ENCODE measurements around the gene RBM22.

Gene RBM22

DNA sequence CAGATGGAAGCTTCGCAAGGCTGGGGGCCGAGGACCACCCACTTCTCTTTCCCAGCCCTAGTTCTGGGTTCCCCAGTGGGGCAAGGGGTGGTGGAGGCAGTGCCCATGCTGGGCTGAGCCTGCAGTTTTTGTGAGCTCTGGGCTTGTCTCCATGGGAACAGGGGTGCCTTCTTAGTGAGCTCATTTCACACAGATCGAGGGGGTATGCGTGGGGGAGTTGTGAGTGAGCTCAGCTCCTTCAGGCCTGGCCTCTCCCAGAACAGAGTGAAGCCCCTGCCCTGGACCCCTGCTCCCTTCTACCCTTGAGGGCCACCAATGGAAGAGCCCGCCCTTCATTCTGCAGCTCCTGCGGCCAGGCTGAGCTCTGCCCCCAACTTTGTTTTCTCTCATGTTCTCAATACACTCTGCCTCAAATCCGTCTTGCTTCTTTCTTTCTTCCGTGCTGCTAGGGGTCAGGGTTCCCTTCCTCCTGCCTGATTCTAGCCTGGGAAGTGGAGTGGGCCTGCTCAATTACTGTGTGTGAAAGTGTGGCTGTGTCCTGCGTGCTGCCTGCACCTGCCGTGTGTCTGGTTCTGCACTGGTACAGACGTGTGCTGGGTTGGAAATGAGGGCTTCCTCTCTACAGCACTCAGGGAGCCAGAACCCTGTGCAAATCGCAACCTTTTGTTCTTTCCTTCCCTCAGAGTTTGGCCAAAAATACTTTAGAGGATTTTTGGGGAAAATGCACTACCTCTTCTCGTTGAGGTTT, 48.8 kb downstream of the RBM22 start:
- DNase-seq (ENCODE audit: low spot score) = no peak

DNA sequence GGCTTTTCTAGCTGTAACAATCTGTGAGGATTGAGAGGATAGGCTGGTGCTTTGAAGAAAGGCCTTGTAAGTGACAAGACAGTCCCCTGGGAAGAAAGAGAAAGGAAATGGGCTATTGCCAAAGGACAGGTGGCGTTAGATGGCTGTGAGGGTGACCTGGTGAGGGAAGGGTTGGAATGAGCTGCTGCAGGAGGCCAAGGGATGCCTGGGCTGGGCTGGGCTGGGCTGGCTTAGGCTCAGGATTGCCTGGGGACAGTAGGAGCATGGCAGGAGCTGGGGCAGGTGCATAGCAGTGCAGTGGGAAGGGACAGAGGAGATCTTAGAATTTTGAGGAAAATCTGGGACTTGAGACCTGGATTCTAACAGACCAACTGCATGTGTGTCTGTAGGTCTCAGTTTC, 49.5 kb downstream of the RBM22 start:
- DNase-seq (ENCODE audit: low spot score) = no peak

- no peak for DNase-seq (ENCODE audit: low spot score)
Measured at GRCh38 chr5:150650021-150651006, 50.5 kb downstream of the RBM22 start.

DNA sequence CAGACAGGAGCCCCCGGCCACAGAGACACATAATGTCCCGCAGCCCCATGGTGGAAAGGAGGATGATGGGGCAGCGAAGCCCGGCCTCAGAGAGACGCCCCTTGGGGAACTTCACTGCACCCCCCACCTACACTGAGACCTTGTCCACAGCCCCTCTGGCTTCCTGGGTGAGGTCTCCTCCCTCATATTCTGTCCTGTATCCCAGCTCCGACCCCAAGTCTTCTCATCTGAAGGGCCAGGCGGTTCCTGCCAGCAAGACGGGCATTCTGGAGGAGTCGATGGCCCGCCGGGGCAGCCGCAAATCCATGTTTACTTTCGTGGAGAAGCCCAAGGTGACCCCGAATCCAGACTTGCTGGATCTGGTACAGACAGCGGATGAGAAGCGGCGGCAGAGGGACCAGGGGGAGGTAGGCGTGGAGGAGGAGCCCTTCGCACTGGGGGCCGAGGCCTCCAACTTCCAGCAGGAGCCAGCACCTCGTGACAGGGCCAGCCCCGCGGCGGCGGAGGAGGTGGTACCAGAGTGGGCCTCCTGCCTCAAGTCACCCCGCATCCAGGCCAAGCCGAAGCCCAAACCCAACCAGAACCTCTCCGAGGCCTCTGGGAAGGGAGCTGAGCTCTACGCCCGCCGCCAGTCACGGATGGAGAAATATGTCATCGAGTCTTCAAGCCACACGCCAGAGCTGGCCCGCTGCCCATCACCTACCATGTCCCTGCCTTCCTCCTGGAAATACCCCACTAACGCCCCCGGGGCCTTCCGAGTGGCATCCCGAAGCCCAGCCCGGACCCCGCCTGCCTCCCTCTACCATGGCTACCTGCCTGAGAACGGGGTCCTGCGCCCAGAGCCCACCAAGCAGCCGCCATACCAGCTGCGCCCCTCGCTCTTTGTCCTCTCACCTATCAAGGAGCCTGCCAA, 51.5 kb downstream of the RBM22 start:
- no peak for DNase-seq (ENCODE audit: low spot score)

DNA sequence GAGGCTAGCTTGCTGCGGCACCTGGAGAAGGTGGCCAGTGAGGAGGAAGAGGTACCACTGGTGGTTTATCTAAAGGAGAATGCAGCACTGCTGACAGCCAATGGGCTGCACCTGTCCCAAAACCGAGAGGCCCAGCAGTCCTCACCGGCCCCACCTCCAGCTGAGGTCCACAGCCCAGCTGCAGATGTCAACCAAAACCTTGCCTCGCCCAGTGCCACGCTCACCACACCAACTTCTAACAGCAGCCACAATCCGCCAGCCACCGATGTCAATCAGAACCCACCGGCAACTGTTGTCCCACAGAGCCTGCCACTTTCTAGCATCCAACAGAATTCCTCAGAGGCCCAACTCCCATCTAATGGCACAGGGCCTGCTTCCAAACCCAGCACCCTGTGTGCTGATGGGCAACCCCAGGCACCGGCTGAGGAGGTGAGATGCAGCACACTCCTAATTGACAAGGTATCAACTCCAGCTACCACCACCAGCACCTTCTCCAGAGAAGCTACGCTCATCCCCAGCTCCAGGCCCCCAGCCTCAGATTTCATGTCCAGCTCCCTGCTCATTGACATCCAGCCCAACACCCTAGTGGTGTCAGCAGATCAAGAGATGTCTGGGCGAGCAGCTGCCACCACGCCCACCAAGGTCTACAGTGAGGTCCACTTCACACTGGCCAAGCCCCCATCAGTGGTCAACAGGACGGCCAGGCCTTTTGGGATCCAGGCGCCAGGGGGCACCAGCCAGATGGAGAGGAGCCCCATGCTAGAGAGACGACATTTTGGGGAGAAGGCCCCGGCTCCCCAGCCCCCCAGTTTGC, 52.4 kb downstream of the RBM22 start:
- no peak for DNase-seq (ENCODE audit: low spot score)

DNA sequence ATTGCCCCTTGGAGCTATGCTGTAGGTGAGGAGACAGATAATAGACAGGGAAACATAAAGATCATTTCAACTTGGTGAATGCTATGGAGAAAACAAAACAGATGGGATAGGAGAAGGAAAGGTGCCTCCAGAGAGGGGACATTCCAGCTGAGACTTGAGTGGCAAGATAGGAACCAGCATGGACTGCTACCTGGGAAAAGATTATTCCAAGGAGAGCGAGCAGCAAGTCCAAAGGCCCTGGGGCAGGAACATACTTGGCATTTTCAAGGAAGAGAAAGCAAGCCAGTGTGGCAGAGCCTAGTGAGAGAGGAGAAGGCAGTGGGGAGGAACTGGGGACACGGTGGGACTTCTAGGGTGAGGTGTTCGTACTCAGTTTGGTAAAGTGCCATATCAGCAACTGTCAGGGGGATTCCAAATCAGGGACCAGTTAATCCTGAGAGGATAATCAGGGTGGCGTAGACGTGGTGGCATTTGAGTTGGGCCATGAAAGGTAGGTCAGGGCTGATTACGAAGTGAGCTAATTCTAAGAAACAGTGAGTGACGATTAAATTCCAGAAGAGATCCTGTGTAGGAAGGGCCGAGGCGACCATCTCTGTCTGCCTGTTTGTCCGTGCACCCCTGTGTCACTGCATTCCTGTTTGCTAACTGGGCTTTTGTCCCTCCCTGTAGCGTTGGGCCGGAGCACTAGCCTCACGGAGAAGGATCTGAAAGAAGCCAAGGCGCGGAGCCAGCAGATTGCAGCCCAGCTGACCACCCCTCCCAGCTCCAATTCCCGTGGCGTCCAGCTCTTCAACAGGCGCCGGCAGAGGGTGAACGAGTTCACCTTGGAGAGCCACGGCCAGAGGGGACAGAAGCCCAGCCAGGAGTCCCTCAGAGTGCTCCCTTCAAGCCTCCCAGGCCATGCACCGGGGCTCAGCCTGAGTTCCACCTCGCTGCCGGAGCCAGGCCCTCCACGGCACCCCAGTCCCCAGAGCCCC, 53.3 kb downstream of the RBM22 start:
- no peak for DNase-seq (ENCODE audit: low spot score)

- DNase-seq (ENCODE audit: low spot score) = no peak
Measured at GRCh38 chr5:150645070-150645700, 55.7 kb downstream of the RBM22 start.

GRCh38 chr5:150644514-150644913, 56.3 kb downstream of the RBM22 start:
- DNase-seq (ENCODE audit: low spot score) = no peak

DNA sequence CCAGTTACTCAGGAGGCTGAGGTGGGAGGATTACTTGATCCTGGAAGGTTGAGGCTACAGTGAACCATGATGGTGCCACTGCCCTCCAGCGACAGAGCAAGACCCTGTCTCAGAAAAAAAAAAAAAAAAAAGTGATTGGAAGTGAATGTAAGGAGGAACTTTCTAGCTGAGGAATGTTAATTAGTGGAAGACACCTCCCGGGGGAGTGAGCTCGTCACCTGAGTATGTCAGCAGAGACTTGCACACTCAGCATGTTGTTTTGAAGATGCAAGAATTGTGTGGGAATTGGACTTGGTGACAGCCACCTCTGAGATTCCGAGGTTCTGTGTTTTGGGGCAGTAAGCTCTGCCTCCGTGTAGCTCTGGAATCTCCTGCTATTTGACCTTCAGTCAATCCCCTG, 56.8 kb downstream of the RBM22 start:
- DNase-seq (ENCODE audit: low spot score) = no peak

- DNase-seq (ENCODE audit: low spot score) = no peak
Measured at GRCh38 chr5:150642991-150643710, 57.7 kb downstream of the RBM22 start.

GRCh38 chr5:150642567-150642927, 58.3 kb downstream of the RBM22 start:
- no peak for DNase-seq (ENCODE audit: low spot score)

- DNase-seq (ENCODE audit: low spot score) = no peak
Measured at GRCh38 chr5:150641824-150642566, 58.9 kb downstream of the RBM22 start.

DNA sequence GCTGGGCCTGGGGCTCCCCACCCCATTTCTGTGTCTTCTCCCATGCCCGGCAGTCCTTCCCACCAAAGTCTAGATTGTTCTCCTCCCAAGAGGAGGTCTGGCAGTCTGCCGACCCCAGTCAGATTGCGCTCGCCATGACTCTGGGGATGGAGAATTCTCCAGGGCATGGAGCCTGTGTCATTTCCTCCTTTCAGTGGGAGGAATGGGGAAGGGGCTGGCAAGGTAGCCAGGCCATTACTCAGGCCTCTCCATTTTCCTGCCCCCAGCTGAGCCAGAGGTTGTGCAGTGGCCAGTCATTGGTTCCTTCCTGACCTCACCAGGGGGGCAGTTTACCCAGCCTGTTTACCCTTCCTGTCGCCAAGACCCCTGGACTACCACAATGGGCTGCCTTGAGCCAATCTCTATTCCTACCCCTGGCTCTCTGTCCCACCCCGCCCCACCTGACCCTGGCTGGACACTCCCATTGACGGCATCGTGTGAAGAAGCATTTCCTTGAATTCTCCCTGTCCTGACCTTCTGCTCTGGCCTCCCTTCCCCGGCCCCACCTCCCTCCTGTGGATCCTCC, 59.8 kb downstream of the RBM22 start:
- no peak for DNase-seq (ENCODE audit: low spot score)
